ENCODE measurements around the gene VWA5B1.

The VWA5B1 gene

GRCh38 chr1:20383631-20384030, 93.0 kb downstream of the VWA5B1 start:
- H3K36me3 ChIP-seq (replicated peaks; ENCODE audit: insufficient read depth, low read length) = no peaks in the 10 kb centered on the region
- TF ChIP-seq EZH2 (optimal IDR thresholded peaks at IDR 0.05; ENCODE audit: low read depth, low read length) (no peak), EZH2phosphoT487 (IDR thresholded peaks at IDR 0.05; ENCODE audit: low read length) (no peak)
- TF ChIP-seq, protein P1, sequence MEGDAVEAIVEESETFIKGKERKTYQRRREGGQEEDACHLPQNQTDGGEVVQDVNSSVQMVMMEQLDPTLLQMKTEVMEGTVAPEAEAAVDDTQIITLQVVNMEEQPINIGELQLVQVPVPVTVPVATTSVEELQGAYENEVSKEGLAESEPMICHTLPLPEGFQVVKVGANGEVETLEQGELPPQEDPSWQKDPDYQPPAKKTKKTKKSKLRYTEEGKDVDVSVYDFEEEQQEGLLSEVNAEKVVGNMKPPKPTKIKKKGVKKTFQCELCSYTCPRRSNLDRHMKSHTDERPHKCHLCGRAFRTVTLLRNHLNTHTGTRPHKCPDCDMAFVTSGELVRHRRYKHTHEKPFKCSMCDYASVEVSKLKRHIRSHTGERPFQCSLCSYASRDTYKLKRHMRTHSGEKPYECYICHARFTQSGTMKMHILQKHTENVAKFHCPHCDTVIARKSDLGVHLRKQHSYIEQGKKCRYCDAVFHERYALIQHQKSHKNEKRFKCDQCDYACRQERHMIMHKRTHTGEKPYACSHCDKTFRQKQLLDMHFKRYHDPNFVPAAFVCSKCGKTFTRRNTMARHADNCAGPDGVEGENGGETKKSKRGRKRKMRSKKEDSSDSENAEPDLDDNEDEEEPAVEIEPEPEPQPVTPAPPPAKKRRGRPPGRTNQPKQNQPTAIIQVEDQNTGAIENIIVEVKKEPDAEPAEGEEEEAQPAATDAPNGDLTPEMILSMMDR (IDR thresholded peaks at IDR 0.05; ENCODE audit: low read length) = no peak
- DNase-seq = no peak
- no peak overlapping the region for H3K4me2 ChIP-seq (ENCODE audit: low read depth, low read length)
- H3K27ac ChIP-seq (ENCODE audit: low read length) = no peak overlapping the region
- no peaks in the 10 kb centered on the region for H3F3A ChIP-seq (ENCODE audit: insufficient read depth, low read length)
- no peaks in the 10 kb centered on the region for H3K4me1 ChIP-seq (ENCODE audit: low read length)
- H3K27me3 ChIP-seq (replicated peaks; ENCODE audit: insufficient read depth, low read length) = peaks cover 95% of the 10 kb centered on the region
- H4K20me1 ChIP-seq (ENCODE audit: insufficient read depth, low read length) = no peaks in the 10 kb centered on the region
- H3K9me3 ChIP-seq (replicated peaks; ENCODE audit: insufficient read depth, low read length) = no peaks in the 10 kb centered on the region
- no peak overlapping the region for H3K4me3 ChIP-seq (ENCODE audit: low read length)
- no peak overlapping the region for H3K9ac ChIP-seq (ENCODE audit: low read length)
- H3K9me2 ChIP-seq (replicated peaks; ENCODE audit: insufficient read depth, low read length) = no peaks in the 10 kb centered on the region
- no peak overlapping the region for H2AFZ ChIP-seq (ENCODE audit: low read length)
- H3K79me2 ChIP-seq (ENCODE audit: low read length) = no peaks in the 10 kb centered on the region

DNA sequence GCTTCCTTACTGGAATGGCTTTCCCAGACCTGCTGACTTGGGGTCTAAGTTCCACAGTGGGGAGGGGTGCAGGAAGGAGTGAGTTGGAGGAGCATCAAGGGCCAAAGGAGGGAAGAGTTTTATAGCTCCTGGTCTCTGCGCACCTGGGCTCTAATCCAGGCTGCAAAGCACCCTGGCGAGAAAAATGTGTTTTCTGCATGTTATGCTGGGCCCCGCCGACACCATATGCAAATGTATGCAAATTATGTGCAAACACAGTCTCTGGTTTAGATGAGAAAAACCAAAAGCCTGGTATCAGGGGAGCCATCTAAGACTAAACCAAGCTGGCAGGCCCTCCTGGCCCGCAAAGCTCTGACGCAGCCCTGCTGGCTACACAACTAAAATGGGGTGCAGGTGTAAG, 95.0 kb downstream of the VWA5B1 start:
- TF ChIP-seq, protein P1 (IDR thresholded peaks at IDR 0.05; ENCODE audit: low read length) = no peak
- TF ChIP-seq EZH2phosphoT487 (IDR thresholded peaks at IDR 0.05; ENCODE audit: low read length) (no peak), EZH2 (optimal IDR thresholded peaks at IDR 0.05; ENCODE audit: low read depth, low read length) (no peak)

DNA sequence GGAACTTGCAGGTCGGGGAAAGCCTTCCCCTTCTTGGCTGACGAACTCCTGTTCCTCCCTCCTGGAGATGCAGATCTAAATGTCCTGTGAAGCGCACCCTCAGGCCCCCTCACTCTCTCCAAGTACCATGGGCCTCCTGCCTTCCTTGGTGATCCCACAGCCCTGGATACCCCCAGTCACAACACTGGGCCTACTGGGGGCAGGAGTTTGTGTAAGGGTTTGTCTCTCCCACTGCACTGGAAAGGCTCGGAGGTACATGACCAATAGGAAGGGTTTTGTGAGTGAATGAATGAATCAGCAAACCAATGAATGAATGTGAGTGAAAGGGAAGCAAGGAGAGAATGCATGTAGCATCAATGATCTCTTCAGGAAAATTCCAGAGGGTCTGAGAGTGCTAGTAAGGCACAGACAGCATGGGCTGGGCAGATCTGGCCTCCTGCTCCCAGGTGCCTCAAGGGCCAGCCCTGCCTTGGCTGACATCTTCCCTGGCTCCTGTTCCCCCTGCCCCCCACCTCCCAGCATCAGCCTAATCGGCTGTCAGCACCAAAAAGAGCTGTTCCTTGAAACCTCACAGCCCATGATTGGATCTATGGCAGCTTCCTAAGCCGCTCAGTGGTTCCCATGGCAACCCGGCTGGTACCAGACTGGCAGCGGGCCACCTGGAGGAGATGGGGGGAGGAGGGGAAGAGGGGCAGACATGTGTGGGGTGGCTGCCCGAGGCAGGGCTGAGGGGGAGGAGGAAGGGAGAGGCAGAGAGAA, 95.8 kb downstream of the VWA5B1 start:
- Histone ChIP-seq H3K27ac (ENCODE audit: low read length) (no peak overlapping the region), H3K4me2 (ENCODE audit: low read depth, low read length) (no peak overlapping the region), H3K27me3 (replicated peaks; ENCODE audit: insufficient read depth, low read length) (peaks cover 88% of the 10 kb centered on the region)

More for the DNA sequence above, 95.0 kb downstream of the VWA5B1 start:
- DNase-seq = no peak
- H3K9ac ChIP-seq (ENCODE audit: low read length) = no peak overlapping the region
- H3K9me2 ChIP-seq (replicated peaks; ENCODE audit: insufficient read depth, low read length) = no peaks in the 10 kb centered on the region
- H3K79me2 ChIP-seq (ENCODE audit: low read length) = no peaks in the 10 kb centered on the region
- no peak overlapping the region for H2AFZ ChIP-seq (ENCODE audit: low read length)
- H3K36me3 ChIP-seq (replicated peaks; ENCODE audit: insufficient read depth, low read length) = no peaks in the 10 kb centered on the region
- H3K27ac ChIP-seq (ENCODE audit: low read length) = no peak overlapping the region
- no peaks in the 10 kb centered on the region for H3K9me3 ChIP-seq (replicated peaks; ENCODE audit: insufficient read depth, low read length)
- no peaks in the 10 kb centered on the region for H3F3A ChIP-seq (ENCODE audit: insufficient read depth, low read length)
- peaks cover 93% of the 10 kb centered on the region for H3K27me3 ChIP-seq (replicated peaks; ENCODE audit: insufficient read depth, low read length)
- no peak overlapping the region for H3K4me2 ChIP-seq (ENCODE audit: low read depth, low read length)
- no peaks in the 10 kb centered on the region for H3K4me1 ChIP-seq (ENCODE audit: low read length)
- no peaks in the 10 kb centered on the region for H4K20me1 ChIP-seq (ENCODE audit: insufficient read depth, low read length)
- no peak overlapping the region for H3K4me3 ChIP-seq (ENCODE audit: low read length)

More for the DNA sequence above, 95.8 kb downstream of the VWA5B1 start:
- Histone ChIP-seq H3K79me2 (ENCODE audit: low read length) (no peaks in the 10 kb centered on the region), H3K9me2 (replicated peaks; ENCODE audit: insufficient read depth, low read length) (no peaks in the 10 kb centered on the region), H3K4me1 (ENCODE audit: low read length) (no peaks in the 10 kb centered on the region), H3F3A (ENCODE audit: insufficient read depth, low read length) (no peaks in the 10 kb centered on the region), H3K9ac (ENCODE audit: low read length) (no peak overlapping the region), H3K36me3 (replicated peaks; ENCODE audit: insufficient read depth, low read length) (no peaks in the 10 kb centered on the region), H3K9me3 (replicated peaks; ENCODE audit: insufficient read depth, low read length) (no peaks in the 10 kb centered on the region), H2AFZ (ENCODE audit: low read length) (no peak overlapping the region), H4K20me1 (ENCODE audit: insufficient read depth, low read length) (no peaks in the 10 kb centered on the region), H3K4me3 (ENCODE audit: low read length) (no peak overlapping the region)
- DNase-seq = no peak
- TF ChIP-seq EZH2phosphoT487 (IDR thresholded peaks at IDR 0.05; ENCODE audit: low read length) (no peak), EZH2 (optimal IDR thresholded peaks at IDR 0.05; ENCODE audit: low read depth, low read length) (no peak)
- TF ChIP-seq, protein P1 (IDR thresholded peaks at IDR 0.05; ENCODE audit: low read length) = no peak
